GM23338 (cell line): ENCODE measurements around the gene KCTD15.

ENCODE experiments used
- CREB1 ChIP-seq: fragments of 250-450 bp; sonication (Bioruptor Pico); IDR thresholded peaks from 2 replicates; pipeline ENCODE4 v1.5.0; 2020; ENCODE audit warnings: low read depth, mild to moderate bottlenecking, moderate library complexity
- CTCF ChIP-seq, 2 experiments: fragments of 200-600 bp in 1 of 2; sonication (generic) in 1 of 2; conservative IDR thresholded peaks; 2 replicates each; pipeline versions ENCODE4 v1.5.1 to v1.6.1; 2016 to 2017; ENCODE audit warnings: antibody characterized with exemption in 2 of 2, low read depth in 2 of 2, mild to moderate bottlenecking in 2 of 2, moderate library complexity in 1 of 2
- EZH2 ChIP-seq: fragments of 200-600 bp; sonication (generic); IDR thresholded peaks from one replicate; pipeline ENCODE4 v1.8.0; 2017; ENCODE audit warnings: antibody characterized with exemption, mild to moderate bottlenecking, low read depth; ENCODE audit not compliant: unreplicated experiment
- EZH2phosphoT487 ChIP-seq: fragments of 200-600 bp; sonication (generic); IDR thresholded peaks from one replicate; pipeline ENCODE4 v1.8.1; 2018; ENCODE audit warnings: antibody characterized with exemption; ENCODE audit not compliant: unreplicated experiment
- NANOG ChIP-seq: IDR thresholded peaks from 2 replicates; pipeline ENCODE4 v1.6.1; 2016; ENCODE audit warnings: antibody characterized with exemption, borderline replicate concordance
- POLR2AphosphoS5 ChIP-seq: IDR thresholded peaks from 2 replicates; pipeline ENCODE4 v1.6.1; 2016; ENCODE audit warnings: antibody characterized with exemption, low read depth
- TF ChIP-seq, protein P1 (sequence below): IDR thresholded peaks from one replicate; pipeline ENCODE4 v1.6.1; 2018; ENCODE audit warnings: antibody characterized with exemption; ENCODE audit not compliant: unreplicated experiment

GRCh38 chr19:33751436-33751770, 45.3 kb upstream of the KCTD15 start:
- TF ChIP-seq EZH2, result no peak
- TF ChIP-seq CTCF (conservative IDR thresholded peaks at IDR 0.05; ENCODE audit: low read depth in 2 of 2), result no peak
- TF ChIP-seq, protein P1, sequence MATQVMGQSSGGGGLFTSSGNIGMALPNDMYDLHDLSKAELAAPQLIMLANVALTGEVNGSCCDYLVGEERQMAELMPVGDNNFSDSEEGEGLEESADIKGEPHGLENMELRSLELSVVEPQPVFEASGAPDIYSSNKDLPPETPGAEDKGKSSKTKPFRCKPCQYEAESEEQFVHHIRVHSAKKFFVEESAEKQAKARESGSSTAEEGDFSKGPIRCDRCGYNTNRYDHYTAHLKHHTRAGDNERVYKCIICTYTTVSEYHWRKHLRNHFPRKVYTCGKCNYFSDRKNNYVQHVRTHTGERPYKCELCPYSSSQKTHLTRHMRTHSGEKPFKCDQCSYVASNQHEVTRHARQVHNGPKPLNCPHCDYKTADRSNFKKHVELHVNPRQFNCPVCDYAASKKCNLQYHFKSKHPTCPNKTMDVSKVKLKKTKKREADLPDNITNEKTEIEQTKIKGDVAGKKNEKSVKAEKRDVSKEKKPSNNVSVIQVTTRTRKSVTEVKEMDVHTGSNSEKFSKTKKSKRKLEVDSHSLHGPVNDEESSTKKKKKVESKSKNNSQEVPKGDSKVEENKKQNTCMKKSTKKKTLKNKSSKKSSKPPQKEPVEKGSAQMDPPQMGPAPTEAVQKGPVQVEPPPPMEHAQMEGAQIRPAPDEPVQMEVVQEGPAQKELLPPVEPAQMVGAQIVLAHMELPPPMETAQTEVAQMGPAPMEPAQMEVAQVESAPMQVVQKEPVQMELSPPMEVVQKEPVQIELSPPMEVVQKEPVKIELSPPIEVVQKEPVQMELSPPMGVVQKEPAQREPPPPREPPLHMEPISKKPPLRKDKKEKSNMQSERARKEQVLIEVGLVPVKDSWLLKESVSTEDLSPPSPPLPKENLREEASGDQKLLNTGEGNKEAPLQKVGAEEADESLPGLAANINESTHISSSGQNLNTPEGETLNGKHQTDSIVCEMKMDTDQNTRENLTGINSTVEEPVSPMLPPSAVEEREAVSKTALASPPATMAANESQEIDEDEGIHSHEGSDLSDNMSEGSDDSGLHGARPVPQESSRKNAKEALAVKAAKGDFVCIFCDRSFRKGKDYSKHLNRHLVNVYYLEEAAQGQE, result no peak
- no peak for TF ChIP-seq POLR2AphosphoS5
- TF ChIP-seq EZH2phosphoT487, result no peak
- TF ChIP-seq NANOG, result no peak
- TF ChIP-seq CREB1, result no peak
